ENCODE measurements around the gene TSPAN17. TPM values are rescaled to one million over a fixed set of nuclear protein-coding genes. Genes with fewer than 3 reads are reported as not detected.
"Not testable (repeated sequence)": the region's sequence is repeated elsewhere in the genome, so short reads cannot be mapped to it uniquely, and the experiment has no call there.

Gene TSPAN17
- 14.7 TPM for total RNA-seq (ENCODE audit: insufficient read depth, low replicate concordance)

- peak; percentile 100 for DNase-seq (ENCODE audit: low spot score)
These were observed at the start of gene TSPAN17 for GRCh38 chr5:176647030-176647842. TSS of gene TSPAN17 (plus strand) at chr5:176647484. CDS start at chr5:176647616, 132 bp downstream.

DNA sequence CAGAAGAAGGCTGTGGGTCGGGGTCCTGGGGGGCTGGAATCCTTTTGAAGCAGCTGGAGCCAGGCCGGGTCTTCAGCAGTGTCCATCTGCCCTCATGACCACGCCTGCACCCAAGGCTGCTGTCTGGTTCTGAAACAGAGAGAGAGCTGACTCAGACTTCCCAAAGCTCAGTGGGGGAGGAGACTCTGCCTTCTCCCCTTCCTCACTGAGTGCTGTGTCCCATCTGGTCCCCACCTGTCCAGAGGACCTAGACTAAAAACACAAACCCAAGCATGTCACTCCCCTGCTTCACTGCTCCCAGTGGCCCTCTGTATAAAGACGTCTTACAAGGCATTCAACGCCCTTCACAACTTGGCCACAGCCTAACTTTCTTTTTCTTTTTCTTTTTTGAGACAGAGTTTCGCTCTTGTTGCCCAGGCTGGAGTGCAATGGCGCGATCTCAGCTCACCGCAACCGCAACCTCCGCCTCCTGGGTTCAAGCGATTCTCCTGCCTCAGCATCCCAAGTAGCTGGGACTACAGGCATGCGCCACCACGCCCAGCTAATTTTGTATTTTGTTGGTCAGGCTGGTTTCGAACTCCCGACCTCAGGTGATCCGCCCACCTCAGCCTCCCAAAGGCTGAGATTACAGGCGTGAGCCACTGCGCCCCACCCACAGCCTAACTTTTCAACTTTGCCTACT, 47.4 kb upstream of the TSPAN17 start:
- DNase-seq (ENCODE audit: low spot score) = not testable (repeated sequence)

- DNase-seq (ENCODE audit: low spot score) = no peak
These were observed 45.3 kb upstream of the TSPAN17 start for GRCh38 chr5:176601901-176602482.

DNA sequence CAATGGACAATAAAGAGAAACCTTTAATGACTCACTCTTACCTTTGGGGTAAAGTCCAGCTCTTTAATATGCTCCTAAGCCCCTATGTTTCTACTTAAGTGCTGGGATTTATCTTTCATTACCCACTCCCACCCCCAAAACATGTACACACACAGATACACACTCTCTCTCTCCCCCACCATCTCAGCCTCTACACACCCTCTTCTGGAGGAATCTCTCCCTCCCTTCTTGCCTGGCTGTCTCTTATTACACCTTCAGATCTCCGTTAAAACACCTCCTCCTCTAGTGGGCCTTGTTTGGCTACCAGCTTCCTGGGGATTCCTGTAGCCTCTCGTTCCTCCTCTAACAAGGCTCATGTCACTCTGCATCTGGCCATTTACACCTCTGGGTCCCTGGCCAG, 44.2 kb upstream of the TSPAN17 start:
- no peak for DNase-seq (ENCODE audit: low spot score)

DNA sequence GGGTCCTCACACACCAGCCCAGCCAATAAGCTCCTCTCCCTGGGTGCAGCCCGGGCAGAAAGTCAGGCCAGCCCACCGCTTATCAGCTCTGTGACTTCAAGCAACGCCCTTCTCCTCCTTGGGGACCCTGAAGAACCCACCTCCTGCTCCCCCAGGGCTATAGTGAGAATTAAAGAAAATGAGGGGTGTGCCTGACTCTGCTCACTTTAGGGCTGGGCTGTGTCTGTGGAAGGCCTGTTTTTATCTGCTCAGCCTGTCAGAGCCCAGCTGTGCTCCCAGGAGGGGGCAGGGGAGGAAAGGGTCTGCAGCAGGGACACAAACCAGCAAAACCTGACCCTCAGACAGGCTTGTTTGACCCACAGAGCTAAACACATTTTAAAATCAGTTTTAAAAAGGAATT, 41.3 kb upstream of the TSPAN17 start:
- DNase-seq (ENCODE audit: low spot score) = peak; percentile 6

- DNase-seq (ENCODE audit: low spot score) = no peak
These were observed 40.4 kb upstream of the TSPAN17 start for GRCh38 chr5:176606875-176607274.

GRCh38 chr5:176608142-176608705, 39.1 kb upstream of the TSPAN17 start:
- no peak for DNase-seq (ENCODE audit: low spot score)

- no peak for DNase-seq (ENCODE audit: low spot score)
These were observed 38.2 kb upstream of the TSPAN17 start for GRCh38 chr5:176608937-176609723.

DNA sequence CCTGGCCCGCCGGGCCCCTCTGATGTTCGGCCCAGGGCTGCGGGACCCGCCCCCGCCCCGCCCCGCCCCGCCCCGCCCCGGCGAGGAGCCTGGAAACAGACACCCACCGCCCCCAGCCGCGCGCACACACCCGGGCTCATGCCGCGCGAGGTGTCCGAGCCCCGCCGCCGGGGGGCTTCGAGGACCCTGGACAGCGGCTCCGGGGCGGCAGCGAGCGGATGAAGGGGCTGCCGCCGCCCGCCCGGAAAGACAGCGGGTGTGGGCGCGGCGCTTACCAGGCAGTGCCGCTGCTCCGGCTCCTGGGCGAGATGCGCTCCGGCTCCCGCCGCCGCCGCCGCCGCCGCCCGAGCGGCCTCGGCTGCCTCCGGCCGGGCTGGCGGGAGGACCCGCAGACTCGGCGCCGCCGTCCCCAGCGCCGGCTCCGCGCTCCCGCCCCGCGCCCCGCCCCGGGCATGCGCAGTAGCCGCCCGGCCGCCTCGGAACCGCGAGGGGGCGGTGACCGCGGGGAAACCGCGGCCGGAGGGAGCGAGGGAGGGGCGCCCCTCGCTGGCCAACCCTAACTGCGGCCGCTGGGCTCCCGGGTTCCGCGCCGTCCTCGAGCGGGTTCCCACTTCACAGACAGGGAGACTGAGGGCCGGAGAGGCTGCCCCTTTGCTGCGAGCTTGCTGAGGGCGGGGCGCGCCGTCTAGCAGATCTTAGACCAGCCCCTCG, 37.4 kb upstream of the TSPAN17 start, which contains the start of gene GPRIN1:
Gene GPRIN1 (minus strand): TSS at position 433 of the 711 bp plus-strand sequence. CDS start 10,322 bp downstream, outside the sequence.
- peak; percentile 57 for DNase-seq (ENCODE audit: low spot score)

GRCh38 chr5:176610435-176610773, 36.9 kb upstream of the TSPAN17 start:
- DNase-seq (ENCODE audit: low spot score) = no peak

DNA sequence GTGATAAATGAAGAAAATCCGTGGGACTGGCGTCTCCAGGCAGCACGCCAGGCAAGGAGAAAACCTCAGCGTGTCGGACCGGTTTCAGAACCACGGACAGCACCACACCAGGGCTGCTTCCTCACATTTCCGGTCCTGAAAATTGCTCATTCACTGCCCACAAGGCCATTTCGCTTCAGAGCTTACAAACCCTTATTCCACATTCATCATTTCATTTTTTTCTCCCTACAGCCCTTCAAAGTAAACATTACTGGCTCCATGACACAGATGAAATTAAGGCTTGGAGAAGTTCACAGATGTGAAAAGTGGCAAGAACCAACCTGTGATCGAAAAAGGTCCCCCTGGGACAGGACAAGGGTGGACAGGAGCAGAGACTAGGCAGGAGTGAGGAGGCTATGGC, 35.8 kb upstream of the TSPAN17 start:
- peak; percentile 82 for DNase-seq (ENCODE audit: low spot score)

DNA sequence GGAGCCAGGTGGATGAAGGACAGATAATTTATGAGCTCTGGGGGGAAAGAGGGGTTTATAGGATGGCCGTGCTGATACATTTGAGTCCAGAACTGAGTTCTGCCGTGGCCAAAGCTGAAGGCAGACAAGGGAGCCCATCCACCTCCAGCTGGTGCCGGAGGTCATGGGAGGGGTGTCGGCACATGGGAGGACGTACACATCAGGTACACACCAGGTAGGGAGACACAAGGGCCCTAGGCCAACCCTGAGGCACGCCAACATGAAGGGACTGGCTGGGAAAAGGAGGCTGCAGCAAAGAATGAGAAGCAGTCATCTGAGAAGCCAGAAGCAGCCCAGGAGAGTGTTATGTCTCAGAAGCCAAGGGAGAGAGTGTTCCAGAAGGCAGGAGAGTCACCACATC, 35.3 kb upstream of the TSPAN17 start:
- no peak for DNase-seq (ENCODE audit: low spot score)

DNA sequence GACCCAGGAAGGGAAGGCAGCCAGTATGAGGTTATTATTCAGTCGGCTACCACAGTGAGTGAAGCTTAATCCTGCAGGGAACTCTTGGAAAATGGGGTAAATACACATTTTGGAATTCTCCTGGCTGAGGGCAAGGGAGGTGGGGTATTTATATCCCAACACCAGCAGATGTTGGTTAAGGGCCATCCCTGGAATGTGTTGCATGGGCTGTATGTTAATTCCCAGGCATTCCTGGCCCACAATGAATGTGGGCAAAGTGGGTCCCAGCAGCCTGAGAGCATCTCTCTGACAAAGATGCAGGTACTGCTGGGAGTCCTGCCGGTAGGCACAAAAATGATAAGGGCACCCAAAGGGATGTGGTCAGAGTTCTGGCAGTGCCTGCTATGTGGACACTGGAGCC, 34.4 kb upstream of the TSPAN17 start:
- no peak for DNase-seq (ENCODE audit: low spot score)

DNA sequence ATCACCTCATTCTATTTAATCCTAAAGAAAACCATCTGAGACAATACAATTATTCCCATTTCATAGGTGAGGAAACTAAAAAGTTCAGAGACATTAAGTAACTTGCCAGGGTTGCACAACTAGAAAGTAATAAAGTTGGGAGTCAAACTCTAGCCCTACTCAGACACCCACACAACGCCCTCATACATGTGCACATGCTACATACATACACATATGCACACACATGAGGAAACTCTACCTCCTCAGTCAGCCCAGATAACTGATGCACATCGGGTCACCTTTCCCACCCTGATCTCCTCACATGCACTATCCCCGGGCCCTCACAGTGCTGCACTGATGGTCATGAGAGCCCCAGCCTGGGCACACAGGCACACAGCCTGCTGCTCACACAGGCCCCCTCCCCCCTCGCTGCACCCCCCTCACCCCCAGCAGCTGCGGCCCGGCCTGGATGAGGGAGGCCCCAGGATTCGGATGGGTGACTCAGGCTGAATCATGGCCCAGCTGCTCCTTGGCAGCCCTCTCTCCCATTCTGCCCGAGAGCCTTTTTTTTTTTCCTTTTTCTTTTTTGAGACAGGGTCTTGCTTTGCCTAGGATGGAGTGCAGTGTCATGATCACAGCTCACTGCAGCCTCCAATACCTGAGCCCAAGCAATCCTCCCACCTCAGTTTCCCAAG, 32.3 kb upstream of the TSPAN17 start:
- DNase-seq (ENCODE audit: low spot score) = no peak

DNA sequence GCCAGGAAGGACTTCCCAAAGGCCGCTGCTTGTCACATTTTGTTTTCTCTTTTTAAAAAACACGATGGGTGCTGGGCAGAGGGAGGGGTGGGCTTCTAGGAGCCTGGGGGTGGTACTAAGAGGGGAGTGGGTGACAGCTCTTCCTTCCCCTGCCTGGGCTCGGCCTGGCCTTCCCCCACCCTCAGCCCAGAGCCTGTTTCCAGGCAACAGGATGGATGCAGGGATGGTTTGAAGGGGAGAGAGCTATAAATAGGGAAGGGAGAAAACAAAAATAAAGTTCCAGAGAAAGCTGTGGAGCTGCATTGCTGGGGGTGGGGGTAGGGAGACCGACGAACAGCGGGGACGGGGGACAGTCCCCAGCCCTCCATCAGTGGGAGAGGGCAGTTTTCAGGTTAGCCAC, 30.8 kb upstream of the TSPAN17 start:
- no peak for DNase-seq (ENCODE audit: low spot score)

GRCh38 chr5:176618783-176619182, 28.5 kb upstream of the TSPAN17 start:
- DNase-seq (ENCODE audit: low spot score) = no peak

GRCh38 chr5:176619203-176619568, 28.1 kb upstream of the TSPAN17 start:
- DNase-seq (ENCODE audit: low spot score) = peak; percentile 38

- DNase-seq (ENCODE audit: low spot score) = no peak
These were observed 27.5 kb upstream of the TSPAN17 start for GRCh38 chr5:176619569-176620332.

GRCh38 chr5:176620333-176620981, 26.8 kb upstream of the TSPAN17 start:
- DNase-seq (ENCODE audit: low spot score) = no peak

Measured in umbilical cord (tissue), 2 donors.